HG03097 (cell line): ENCODE measurements around the gene MED8.

Experiments used
- ATAC-seq: cut with Tn5 transposase; IDR thresholded peaks from one replicate; pipeline ENCODE4 v1.9.1; 2021; ENCODE audit not compliant: unreplicated experiment, low FRiP score

Gene MED8

DNA sequence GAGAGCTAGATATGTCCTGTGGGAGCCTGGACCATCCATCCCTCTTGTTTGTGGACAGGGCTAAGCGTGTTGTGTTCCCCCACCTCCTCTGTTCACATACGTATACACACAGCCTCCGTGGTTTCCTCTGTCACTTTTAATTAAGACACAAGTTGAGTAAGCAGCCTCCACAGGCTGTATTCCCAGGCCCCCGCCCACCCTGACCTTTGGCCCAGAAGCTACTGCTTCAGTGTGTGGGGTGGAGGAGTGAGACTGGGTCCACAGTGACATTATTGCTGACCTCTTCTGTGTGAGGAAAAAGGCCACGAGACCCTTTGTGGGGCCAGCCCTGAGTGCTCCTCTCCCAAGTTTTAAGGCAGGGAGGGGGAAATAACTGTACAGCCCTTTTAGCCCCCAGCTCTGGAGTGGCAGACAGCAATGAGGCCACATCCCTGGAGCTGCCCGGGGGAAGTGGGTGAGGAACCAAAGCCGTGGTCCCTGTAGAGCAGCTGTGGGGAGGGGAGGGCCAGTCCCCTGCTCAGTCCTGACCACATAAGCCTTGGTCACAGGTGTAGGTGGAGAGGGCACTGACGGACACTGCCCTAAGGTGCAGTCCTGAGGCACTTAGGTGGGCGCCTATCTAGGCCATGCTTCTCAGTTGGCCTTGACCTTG is 26.2 kb downstream of the MED8 start:
- ATAC-seq = no peak

DNA sequence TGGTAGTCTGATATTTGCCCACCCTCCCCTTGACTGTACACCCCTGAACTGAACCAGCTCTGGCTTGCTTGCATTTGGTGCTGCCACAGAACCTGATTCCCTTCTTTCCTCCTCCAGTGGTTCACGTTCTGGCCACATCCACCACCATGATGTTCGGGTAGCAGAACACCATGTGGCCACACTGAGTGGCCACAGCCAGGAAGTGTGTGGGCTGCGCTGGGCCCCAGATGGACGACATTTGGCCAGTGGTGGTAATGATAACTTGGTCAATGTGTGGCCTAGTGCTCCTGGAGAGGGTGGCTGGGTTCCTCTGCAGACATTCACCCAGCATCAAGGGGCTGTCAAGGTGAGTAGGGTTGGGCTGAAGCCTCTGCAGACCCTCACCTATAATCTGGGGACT is 29.0 kb downstream of the MED8 start:
- ATAC-seq = no peak

DNA sequence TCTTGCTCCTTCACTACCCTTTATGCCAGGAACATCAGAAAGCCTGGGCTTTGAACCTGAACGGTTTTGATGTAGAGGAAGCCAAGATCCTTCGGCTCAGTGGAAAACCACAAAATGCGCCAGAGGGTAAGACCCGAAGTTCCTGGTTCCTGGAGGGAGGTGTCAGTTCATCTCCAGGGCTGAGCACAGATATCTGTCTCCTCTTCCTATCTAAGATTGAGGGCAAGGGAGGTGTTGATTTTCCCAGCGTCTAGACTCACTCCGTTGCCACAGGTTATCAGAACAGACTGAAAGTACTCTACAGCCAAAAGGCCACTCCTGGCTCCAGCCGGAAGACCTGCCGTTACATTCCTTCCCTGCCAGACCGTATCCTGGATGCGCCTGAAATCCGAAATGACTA is 29.9 kb downstream of the MED8 start:
- no peak for ATAC-seq

DNA sequence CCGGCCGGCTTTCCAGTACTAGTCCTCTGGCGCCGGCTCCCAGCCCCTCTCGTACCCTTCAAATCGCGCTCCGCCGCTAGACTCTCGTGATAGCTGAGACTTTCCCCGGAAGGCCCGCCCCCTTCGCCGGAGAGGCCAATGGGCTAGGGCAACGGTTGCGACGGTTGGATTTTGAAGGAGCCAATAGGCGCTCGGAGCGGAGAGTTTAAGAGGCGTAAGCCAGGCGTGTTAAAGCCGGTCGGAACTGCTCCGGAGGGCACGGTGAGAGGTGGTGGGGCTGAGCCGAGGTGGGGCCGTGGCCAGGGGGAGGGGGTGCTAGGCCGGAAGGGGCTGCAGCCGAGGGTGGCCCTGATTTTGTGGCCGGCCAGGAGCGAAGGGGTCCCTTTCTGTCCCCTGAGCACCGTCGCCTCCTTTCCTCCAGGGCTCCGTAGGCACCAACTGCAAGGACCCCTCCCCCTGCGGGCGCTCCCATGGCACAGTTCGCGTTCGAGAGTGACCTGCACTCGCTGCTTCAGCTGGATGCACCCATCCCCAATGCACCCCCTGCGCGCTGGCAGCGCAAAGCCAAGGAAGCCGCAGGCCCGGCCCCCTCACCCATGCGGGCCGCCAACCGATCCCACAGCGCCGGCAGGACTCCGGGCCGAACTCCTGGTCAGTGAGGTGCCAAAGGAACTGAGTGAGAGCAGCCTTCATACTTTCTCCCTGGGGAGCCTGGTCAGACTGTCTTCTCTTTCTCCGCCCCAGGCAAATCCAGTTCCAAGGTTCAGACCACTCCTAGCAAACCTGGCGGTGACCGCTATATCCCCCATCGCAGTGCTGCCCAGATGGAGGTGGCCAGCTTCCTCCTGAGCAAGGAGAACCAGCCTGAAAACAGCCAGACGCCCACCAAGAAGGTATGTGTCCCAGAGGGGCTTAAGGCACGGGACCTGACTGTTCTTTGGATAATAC is 30.6 kb downstream of the MED8 start, which contains the start of gene CDC20:
TSS of gene CDC20 (plus strand) at position 236 of the 948 bp plus-strand sequence. CDS start at position 471, 235 bp downstream.
- ATAC-seq = peak; percentile 93

DNA sequence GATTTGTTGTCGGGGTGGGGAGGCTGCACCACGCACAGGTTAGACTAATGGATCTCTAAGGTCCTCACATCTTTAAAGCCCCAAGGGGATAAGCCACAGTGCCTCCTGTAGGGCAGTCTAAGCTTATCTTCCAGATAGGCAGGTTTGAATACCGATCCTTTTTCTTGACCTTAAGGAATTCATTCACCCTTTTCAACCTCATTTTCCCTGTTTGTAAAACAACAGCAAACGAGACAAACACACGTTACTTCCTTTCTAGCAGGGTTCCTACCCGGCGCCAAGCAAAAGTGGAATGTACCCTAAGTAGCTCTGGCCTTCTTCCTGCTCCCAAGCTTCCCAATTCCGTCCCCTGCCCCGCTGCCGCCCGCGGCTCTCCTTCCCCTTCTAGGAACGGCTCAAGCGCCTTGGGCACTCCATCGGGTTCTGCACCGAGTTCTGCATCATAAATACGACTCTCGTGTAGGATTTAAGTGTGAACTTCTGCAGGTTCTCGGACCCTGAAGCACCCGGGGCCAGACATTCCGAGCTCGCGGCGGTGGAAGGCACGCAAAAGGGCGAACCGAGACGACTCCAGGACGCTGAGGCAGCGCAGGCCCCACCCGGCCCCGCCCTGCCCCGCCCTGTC is 31.4 kb downstream of the MED8 start:
- peak; percentile 3 for ATAC-seq

DNA sequence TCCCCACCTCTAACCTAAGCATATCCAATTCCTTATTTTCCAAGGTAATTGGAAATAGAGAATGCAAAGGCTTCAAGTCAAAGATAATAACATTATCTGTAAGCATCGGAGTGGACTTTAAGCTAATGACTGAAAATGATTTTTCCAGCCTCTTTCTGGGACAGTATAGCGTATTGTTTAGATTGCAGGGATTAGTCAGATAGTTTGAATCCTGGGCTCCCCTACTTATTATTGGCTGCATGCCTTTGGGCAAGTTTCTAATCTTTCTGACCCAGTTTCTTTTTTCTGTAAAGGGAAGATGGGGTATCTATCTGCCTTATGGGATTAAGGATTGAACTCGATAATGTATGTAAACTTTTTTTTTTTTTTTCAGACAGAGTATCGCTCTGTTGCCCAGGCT is 32.3 kb downstream of the MED8 start:
- ATAC-seq = no peak

DNA sequence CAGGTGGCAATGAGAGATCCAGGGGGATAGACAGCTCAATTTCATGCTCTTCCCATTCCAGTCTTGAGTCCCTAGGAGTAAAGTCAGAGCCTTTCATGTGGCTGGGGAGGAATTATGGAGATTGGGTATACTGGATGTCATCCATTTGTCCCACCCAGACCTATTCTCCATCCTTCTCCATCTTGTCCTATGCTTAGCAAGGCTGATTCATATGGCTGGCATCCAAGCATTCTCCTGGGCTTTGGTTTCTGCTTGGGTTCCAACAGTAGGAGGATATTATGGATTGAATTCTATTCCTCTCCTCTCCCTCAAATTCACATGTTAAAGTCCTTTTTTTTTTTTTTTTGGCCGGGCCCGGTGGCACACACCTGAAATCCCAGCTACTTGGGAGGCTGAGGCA is 34.7 kb downstream of the MED8 start:
- ATAC-seq = no peak

DNA sequence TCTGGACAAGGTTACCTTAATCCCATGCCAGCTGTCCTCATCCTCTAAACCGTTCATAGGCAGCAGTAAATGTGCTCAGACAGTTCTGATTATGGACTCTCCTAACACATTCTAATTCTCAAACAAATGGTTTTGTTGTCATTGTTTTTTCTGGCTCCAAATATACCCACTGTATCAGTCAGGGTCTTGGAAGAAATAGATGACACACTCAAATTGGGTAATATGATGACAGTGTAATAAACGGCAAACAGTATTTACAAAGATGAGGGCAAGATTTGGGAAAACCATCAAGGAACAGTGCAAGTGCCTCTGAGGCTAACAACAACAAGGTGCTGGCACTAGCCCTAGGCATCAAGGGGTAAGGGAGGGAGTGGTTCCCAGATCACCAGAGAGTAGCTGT is 35.1 kb downstream of the MED8 start:
- no peak for ATAC-seq

DNA sequence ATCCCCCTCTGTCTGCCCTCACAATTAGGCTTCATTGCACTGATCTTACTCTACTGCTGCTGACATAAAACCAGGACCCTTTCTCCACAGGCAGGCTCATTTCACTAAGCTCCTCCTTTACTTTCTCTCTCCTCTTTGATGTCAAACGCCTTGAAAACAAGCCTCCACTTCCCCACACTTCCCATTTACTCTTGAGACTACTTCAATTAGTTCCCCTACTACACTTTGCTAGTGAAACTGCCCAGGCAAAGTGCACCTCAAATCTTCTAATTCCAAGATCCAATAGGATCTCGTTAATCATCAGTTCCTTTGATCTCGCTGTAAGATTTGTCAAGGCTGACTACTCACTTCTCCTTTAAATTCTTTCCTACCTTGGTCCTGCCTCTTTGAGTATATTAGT is 36.7 kb downstream of the MED8 start:
- no peak for ATAC-seq

DNA sequence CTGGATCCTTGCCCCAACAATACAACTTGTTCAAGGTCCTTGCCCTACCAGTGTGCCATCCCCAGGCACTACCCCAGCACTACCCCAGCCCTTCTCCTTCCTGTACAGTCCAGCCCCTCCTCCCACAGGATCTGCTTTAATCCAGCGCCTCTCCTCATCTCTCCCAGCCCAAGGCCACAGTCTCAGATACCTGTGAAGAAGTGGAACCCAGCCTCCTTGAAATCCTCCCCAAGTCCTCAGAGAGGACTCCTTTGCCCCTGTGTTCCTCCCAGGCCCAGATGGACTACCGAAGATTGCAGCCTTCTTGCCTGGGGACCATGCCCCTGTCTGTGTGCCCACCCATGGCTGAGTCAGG is 37.3 kb downstream of the MED8 start:
- no peak for ATAC-seq

DNA sequence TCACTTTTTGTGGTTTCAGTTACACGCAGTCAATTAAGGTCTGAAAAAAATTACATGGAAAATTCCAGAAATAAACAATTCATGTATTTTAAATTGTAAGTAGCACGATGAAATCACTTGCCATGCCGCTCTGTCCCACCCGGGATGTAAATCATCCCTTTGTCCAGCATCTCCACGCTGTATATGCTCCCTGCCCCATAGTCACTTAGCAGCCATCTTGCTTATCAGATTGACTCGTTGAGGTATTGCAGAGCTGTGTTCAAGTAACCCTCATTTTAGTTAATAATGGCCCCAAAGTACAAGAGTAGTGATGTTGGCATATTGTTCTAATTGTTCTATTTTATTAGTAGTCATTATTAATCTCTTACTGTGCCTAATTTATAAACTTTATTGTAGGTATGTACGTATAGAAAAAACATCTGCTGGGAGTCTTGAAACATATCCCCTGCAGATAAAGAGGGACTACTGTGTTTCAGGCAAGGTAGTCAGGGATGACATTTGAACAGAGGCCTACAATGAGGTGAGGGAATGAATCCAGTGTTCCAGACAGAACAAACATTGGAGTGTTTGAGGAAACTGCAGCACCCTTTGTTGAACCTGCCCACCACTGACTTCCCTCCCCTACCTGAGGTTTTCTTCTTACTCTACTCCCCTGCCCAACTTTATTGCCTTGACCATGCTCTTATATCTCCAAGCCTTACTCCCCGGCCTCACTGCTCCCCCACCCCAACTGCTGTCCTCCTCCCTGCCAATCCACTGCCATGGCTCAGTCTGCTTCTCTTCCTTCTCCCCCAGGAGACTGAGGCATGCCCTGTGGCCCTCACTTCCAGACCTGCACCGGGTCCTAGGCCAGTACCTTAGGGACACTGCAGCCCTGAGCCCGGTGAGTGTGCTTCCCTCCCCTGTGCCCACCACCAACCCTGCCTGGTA is 37.9 kb downstream of the MED8 start:
- ATAC-seq = no peak

DNA sequence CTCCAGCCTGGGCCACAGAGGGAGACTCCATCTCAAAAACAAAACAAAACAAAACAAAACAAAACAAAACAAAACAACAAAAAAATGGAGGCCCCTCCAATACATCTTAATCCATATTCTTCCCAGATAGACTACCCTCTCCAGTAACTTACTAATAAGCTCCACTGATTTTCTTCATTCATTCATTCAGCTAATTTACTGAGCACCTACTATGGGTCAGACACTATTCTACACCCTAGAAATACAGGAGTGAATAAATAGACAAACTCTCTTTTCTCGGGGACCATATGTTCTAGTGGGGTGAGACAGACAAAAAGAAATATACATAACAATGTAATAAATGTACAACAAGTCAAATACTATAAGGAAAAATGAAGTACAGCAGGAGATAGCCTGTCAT is 38.6 kb downstream of the MED8 start:
- no peak for ATAC-seq

DNA sequence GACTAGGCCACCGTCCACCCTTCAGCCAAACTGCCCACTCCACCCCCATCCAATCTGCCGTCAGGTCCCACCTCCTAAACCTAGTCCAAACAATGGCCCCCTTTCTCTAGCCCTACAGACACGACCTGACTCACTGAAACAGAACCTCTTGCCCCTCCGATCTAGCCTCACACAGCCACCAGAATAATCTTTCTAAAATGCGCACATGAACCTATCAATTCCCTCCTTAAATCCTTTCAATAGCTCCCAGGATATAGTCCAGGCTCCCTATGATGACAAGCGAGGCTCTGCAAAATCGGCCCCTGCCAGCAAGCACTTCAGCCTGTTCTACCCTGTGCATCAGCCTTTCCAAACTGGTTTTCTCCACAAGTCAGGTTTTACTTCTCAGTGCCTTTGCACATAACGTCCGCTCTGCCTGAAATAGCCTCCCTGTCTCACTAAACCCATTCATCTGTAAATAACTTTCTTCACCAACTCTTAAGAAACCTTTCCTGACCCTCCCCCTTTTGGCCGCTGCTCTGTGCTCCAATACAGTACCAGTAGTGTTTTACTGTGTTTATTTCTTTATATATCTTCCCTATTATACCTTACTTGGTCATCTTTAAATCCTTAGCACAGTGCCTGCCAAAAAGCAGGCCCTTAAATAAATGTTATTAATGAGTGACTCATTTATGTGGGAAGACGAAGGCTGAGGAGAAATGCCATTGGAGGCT is 39.9 kb downstream of the MED8 start:
- no peak for ATAC-seq

DNA sequence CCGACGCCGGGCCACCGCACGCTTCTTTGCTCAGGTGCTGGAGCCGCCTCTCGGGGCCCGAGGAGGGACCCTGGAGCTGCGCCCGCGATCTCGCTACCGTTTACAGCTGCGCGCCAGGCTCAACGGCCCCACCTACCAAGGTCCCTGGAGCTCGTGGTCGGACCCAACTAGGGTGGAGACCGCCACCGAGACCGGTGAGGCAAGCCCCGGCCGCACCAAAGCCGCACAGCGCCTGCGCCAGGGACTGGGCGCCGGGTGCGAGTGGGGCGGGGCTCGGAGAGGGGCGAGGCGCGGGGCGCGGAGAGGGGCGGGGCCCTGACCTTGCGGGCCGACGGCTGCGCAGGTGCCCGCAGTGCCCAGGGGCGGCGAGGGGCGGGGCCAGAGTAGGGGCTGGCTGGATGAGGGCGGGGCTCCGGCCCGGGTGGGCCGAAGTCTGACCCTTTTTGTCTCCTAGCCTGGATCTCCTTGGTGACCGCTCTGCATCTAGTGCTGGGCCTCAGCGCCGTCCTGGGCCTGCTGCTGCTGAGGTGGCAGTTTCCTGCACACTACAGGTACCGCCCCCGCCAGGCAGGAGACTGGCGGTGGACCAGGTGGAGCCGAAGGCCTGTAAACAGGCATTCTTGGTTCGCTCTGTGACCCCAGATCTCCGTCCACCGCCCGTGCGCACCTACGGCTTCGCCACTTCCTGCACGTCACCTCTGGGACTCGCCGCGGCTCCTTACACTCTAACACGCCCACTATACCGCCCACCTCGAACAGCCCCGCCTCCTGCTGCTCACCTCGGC is 40.6 kb downstream of the MED8 start:
- no peak for ATAC-seq

DNA sequence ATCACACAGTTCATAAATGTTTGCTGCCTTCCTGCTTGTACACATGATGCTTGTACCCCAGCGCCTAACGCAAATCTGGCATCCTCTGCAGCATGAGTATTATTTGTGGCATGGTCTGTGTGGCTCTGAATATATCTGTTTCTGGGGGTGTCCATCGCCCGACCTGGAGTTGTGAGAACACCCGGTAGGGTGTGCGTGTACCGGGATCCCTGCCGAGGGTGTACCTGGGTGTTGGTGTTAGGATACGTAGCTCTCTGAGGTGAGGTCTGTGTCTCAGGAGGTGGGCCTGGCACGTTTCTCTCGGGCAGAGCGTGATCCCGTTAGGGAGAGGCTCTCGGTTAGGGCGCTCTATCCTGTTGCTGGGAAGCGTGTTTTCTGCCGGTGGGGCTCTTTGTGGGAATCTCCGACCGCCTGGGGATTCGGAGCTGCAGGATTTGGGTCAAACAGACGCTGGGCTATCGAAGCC is 41.2 kb downstream of the MED8 start:
- ATAC-seq = no peak

DNA sequence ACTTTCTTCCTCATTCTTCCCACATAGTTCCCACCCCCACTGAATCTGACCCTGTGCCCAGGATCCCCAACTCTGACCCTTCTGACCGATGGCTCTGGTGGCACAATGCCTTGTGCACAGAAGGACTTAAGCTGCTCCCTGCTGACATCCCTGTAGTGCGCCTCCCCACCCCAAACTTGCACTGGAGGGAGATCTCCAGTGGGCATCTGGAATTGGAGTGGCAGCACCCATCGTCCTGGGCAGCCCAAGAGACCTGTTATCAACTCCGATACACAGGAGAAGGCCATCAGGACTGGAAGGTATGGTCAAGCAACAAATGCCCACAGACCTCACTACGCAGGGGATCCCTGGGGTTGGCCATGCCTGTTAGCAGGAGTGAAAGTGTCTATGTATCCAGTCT is 43.0 kb downstream of the MED8 start:
- no peak for ATAC-seq

DNA sequence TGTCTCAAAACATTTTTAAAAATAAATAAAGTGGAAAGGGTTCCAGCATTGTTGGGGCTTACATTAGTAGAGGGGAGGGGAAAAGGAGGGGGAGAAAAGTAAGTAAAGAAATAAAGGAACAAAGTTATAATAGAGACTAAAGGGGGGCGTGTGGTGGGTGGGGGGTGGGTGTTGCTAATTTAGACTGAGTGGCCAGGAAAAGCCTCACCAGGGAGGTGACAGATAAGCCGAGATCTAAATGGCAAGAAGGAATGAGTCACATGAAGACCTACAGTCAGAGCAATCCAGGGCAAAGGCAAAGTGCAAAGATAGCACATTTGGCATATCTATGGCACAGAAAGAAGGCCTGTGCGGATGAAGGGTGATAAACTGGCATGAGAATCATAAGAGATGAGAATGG is 44.5 kb downstream of the MED8 start:
- no peak for ATAC-seq

DNA sequence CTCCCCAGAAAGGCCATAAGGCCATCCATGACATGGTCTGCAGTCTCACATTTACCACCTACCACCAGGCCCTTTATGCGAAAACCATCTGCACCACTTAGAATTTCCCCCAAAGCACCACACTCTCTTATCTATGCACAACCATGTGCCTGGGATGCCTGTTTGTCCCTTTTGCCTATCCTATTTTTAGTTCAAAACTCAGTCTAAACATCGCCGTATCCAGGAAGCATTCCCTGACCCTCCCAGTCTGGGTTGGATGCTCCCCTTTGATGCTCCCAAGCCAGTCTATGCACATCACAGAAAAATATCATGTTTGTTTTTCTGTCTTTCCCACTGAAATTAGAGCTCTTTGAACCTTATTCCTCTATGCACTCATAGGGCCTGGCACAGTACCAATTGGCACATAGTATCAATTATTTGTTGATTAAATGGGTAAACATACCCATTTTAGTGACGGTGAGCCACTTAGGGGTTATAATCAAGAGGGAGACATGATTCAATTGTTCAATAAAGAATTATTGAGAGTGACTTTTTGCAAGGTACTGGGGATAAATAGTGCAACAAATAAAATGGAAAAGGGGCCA is 45.2 kb downstream of the MED8 start:
- no peak for ATAC-seq

DNA sequence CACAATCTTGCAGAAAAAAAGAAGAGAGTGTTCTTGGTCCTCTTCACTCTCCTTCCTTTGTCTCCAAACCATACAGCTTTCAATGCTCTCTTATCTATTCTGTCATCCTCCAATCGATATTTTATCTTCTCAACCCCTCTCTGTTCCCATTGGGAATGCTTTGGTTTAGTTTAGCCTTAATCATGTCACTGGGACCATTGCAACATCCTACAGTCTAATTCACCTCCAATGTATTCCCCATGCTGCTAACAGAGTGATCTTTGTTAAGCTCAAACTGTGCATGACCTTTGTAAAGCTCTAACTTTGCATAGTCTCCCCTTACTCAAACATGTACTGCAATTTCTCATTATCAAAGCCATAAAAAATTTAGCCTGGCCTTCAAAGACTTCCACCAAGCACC is 49.0 kb downstream of the MED8 start:
- ATAC-seq = no peak
